Measurements from ENCODE around the gene DSTYK.
"Not testable (repeated sequence)": the region's sequence is repeated elsewhere in the genome, so short reads cannot be mapped to it uniquely, and the experiment has no call there.

The DSTYK gene

GRCh38 chr1:205217418-205217817 lies 5.9 kb upstream of the DSTYK start:
- DNase-seq (ENCODE audit: low spot score), result no peak

DNA sequence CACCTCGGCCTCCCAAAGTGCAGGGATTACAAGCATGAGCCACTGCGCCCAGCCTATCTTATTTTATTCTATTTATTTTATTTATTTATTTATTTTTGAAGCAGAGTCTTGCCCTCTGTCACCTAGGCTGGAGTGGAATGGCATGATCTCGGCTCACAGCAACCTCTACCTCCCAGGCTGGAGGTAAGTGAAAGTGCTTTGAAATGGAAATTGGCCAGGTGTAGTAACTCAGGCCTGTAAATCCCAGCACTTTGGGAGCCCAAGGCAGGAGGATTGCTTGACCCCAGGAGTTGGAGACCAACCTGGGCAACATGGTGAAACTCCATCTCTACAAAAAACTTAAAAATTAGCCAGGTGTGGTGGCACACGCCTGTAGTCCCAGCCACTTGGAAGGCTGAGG lies 5.1 kb upstream of the DSTYK start:
- no peak for DNase-seq (ENCODE audit: low spot score)

DNA sequence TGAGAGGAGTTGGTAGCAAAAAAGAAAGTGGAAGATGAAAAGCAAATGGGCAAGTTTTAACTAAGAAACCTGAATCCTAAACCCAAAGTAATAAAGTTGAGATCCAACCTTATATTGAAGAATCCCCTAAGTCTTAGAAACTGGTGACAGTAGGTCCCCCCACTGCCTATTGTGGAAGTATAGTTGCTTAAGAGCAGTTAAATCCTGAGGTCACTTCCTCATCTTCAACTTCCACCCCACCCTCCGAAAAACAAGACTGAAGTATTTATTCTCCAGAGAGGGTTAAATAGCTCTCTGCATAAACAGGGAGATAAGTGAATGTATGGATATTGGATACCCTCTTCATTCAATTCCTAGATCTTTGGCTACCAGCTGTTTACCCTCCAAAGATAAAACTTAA lies 3.3 kb upstream of the DSTYK start:
- DNase-seq (ENCODE audit: low spot score), result no peak

- no peak for DNase-seq (ENCODE audit: low spot score)
These were observed 486 bp upstream of the DSTYK start for GRCh38 chr1:205211839-205212536.

GRCh38 chr1:205210756-205211168 lies 740 bp downstream of the DSTYK start:
- DNase-seq (ENCODE audit: low spot score), result peak; percentile 53

- no peak for DNase-seq (ENCODE audit: low spot score)
These were observed 2.7 kb downstream of the DSTYK start for GRCh38 chr1:205208811-205209210.

DNA sequence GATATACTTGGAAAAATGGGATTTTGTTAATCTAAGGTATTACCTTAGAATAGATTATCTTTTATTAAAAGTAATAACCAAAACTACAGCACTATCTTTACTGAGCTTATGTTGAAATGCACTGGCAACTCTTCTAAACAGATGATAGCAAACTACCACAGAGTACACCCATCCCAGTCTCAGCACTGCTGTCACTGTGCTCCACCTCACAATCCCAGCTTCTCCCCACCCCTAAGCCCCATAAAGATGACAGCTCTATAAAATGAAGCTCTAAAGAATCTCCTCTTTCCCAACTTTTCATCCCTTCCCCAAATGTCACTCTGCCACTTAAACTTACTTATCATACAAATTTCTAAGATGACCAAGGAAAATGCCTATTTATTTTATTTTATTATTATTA lies 6.4 kb downstream of the DSTYK start:
- DNase-seq (ENCODE audit: low spot score), result peak; percentile 47

DNA sequence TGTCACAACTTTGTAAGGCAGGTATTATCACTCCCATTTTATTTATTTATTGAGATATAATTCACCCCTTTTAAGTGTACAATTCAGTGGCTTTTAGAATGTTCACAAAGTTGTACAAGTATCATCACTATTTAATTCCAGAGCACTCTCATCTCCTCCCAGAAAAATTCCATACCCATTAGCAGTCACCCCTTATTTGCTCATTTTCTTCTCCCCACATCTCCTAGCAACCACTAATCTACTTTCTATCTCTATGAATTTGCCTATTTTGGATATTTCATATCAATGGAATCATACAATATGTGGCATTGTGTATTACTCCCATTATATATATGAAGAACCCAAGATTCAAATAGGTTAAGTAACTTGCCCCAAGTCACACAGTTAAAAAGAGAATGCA lies 7.0 kb downstream of the DSTYK start:
- peak; percentile 37 for DNase-seq (ENCODE audit: low spot score)

GRCh38 chr1:205199931-205200299 lies 11.6 kb downstream of the DSTYK start:
- no peak for DNase-seq (ENCODE audit: low spot score)

GRCh38 chr1:205199090-205199930 lies 12.2 kb downstream of the DSTYK start:
- peak; percentile 9 for DNase-seq (ENCODE audit: low spot score)

DNA sequence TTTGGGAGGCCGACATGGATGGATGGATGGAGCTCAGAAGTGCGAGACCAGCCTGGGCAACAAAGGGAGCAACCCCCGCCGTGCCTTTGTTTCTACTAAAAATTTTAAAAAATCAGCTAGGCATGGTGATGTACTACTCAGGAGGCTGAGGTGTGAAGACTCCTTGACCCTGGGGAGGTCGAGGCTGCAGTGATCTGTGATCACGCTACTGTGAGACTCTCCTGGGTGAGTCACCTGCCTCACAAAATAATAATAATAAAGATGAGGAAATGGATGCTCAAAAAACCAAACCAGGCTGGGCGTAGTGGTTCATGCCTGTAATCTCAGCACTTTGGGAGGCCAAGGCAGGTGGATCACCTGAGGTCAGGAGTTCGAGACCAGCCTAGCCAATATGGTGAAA lies 19.2 kb downstream of the DSTYK start:
- DNase-seq (ENCODE audit: low spot score), result no peak

GRCh38 chr1:205191622-205192021 lies 19.9 kb downstream of the DSTYK start:
- DNase-seq (ENCODE audit: low spot score), result no peak

GRCh38 chr1:205190845-205191577 lies 20.5 kb downstream of the DSTYK start:
- DNase-seq (ENCODE audit: low spot score), result peak; percentile 28

DNA sequence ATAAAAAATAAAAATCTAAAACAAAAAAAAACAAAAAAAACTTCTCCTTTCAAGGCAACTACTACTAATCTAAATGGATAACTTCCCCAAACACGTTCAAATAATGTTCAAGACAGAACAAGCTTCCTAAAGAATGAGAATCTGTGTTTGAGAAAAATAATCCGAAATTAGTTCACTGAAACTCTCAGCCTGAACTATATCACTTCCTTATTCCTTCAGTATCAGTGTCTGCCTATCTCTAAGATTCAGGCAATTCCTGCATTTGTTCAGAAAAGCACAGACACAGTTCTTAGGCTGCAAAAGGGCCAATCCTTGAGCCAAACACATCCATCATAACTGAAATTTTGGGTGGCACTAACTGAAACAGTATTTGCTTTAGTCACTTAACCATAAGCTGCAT lies 22.4 kb downstream of the DSTYK start:
- DNase-seq (ENCODE audit: low spot score), result no peak

DNA sequence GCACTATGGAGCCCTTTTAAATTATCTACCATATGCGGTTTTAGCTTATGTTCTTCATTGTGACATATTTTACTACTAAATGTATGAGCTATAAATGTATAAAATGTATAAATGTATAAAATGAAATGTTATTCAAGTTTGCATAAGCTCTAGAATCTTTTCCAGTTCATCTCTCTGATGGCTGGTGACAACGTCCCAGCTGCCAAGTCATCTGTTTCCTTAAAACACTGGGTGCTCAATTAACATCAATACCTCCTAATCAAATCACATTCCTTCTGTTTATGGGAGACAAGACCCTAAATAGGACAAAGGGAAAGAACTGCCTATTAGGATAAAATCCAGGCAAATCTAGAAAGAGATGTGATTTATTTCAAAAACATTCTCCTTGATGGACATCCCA lies 22.9 kb downstream of the DSTYK start:
- DNase-seq (ENCODE audit: low spot score), result no peak

GRCh38 chr1:205188098-205188497 lies 23.4 kb downstream of the DSTYK start:
- DNase-seq (ENCODE audit: low spot score), result no peak

DNA sequence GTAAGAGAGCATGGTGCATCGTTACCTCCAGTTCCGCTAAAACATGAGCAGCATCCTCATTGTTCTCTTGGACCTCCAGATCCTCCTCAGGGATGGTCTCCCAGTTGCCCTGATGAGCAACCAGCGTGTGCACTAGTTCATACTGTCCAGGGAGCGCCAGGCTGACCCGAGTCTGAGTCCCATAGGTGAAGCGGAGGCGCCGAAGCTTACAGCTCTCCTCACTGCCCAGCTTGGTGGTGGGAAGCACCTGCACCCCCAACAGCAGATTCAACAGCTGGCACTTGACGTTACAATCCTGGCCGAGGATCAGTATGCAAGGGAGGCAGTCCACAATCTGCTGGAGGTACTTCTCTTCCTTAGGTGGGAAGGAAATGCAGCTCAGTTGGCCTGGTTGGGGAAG lies 24.1 kb downstream of the DSTYK start:
- no peak for DNase-seq (ENCODE audit: low spot score)

- DNase-seq (ENCODE audit: low spot score), result no peak
These were observed 25.3 kb downstream of the DSTYK start for GRCh38 chr1:205186191-205186590.

GRCh38 chr1:205183676-205184335 lies 27.7 kb downstream of the DSTYK start:
- peak; percentile 30 for DNase-seq (ENCODE audit: low spot score)

DNA sequence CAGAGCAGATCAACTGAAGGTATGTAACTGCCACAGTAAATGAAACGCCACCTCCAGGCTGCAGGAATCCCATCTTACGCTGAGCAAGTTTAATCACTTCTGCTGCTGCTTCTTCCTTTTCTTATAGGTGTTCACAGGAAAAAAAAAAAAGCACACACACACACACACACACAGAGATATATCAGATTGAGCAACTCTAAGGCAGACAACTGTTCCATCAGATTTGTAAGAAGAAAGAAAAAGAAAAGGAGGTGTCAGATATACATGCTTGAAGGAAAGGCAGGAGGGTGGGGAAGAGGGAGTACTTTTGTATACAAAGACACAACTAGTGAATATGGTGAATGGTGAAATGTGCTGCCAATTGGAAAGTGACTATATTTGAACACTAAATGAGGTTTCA lies 28.6 kb downstream of the DSTYK start:
- DNase-seq (ENCODE audit: low spot score), result no peak

GRCh38 chr1:205180331-205180730 lies 31.2 kb downstream of the DSTYK start:
- not testable (repeated sequence) for DNase-seq (ENCODE audit: low spot score)

DNA sequence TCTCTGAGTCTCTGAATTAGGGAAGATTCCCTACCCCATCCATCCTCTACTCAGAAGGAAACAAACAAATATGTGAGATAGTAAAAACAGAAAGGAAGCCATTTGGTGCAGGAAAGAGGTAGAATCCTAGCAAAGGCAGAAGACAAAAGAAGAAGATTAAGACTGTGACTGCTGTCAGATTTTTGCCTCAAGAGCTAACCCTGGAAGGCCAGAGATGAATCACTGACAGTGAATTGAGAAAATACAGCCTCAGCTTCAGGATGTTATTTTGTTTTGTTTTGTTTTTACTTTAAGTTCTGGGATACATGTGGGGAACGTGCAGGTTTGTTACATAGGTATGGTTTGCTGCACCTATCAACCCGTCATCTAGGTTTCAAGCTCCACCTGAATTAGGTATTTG lies 31.7 kb downstream of the DSTYK start:
- peak; percentile 29 for DNase-seq (ENCODE audit: low spot score)

Data from AG20443 (cell line).